IPS-20b (cell line): Measurements from ENCODE around the gene PAX2.

Experiments used
- H3K27ac ChIP-seq: one replicate; pipeline ENCODE4 v1.5.1; 2013; ENCODE audit warnings: low read length
- H3K27me3 ChIP-seq: 2 replicates; pipeline ENCODE4 v1.6.1; 2013; ENCODE audit warnings: mild to moderate bottlenecking, low read length, inconsistent platforms; ENCODE audit not compliant: insufficient read depth
- H3K36me3 ChIP-seq: 2 replicates; pipeline ENCODE4 v1.6.1; 2013; ENCODE audit warnings: low read depth, mild to moderate bottlenecking, inconsistent platforms, low read length, moderate library complexity; ENCODE audit not compliant: insufficient read depth
- H3K4me1 ChIP-seq: 2 replicates; pipeline ENCODE4 v1.6.1; 2013; ENCODE audit warnings: mild to moderate bottlenecking, control low read depth, inconsistent platforms, low read length, moderate library complexity; ENCODE audit not compliant: insufficient read depth
- H3K4me3 ChIP-seq: 2 replicates; pipeline ENCODE4 v1.5.1; 2013; ENCODE audit warnings: mild to moderate bottlenecking, low read length, inconsistent platforms
- H3K9ac ChIP-seq: 2 replicates; pipeline ENCODE4 v1.6.1; 2013; ENCODE audit warnings: low read depth, mild to moderate bottlenecking, inconsistent platforms, low read length, moderate library complexity
- H3K9me3 ChIP-seq: 2 replicates; pipeline ENCODE4 v1.6.1; 2013; ENCODE audit warnings: mild to moderate bottlenecking, low read depth, low read length, inconsistent platforms; ENCODE audit not compliant: insufficient read depth

The PAX2 gene

GRCh38 chr10:100727808-100728207, 17.6 kb upstream of the PAX2 start:
- H3K4me1 ChIP-seq, result no peaks in the 10 kb centered on the region
- no peak overlapping the region for H3K27ac ChIP-seq

GRCh38 chr10:100728928-100729861, 16.2 kb upstream of the PAX2 start:
- Histone ChIP-seq H3K9ac (no peak overlapping the region), H3K27me3 (peaks cover 100% of the 10 kb centered on the region), H3K4me3 (no peak overlapping the region), H3K9me3 (peaks cover 8% of the 10 kb centered on the region; the same call in 1 of the 2 replicates), H3K36me3 (no peaks in the 10 kb centered on the region), H3K4me1 (no peaks in the 10 kb centered on the region), H3K27ac (no peak overlapping the region)

More at GRCh38 chr10:100727808-100728207, 17.6 kb upstream of the PAX2 start:
- H3K9me3 ChIP-seq, result peaks cover 8% of the 10 kb centered on the region; the same call in 1 of the 2 replicates
- H3K4me3 ChIP-seq, result no peak overlapping the region
- no peaks in the 10 kb centered on the region for H3K36me3 ChIP-seq
- peaks cover 100% of the 10 kb centered on the region for H3K27me3 ChIP-seq
- H3K9ac ChIP-seq, result no peak overlapping the region

GRCh38 chr10:100729862-100730724, 15.3 kb upstream of the PAX2 start:
- Histone ChIP-seq H3K9me3 (peaks cover 8% of the 10 kb centered on the region; the same call in 1 of the 2 replicates), H3K4me3 (no peak overlapping the region), H3K4me1 (no peaks in the 10 kb centered on the region), H3K9ac (no peak overlapping the region), H3K36me3 (no peaks in the 10 kb centered on the region), H3K27me3 (peaks cover 100% of the 10 kb centered on the region), H3K27ac (no peak overlapping the region)

- no peaks in the 10 kb centered on the region for H3K4me1 ChIP-seq
- H3K9ac ChIP-seq, result no peak overlapping the region
- peaks cover 100% of the 10 kb centered on the region for H3K27me3 ChIP-seq
- no peak overlapping the region for H3K4me3 ChIP-seq
- peaks cover 8% of the 10 kb centered on the region; the same call in 1 of the 2 replicates for H3K9me3 ChIP-seq
- H3K27ac ChIP-seq, result no peak overlapping the region
- no peaks in the 10 kb centered on the region for H3K36me3 ChIP-seq
These were observed 14.5 kb upstream of the PAX2 start for GRCh38 chr10:100730725-100731406.

GRCh38 chr10:100731407-100732240, 13.8 kb upstream of the PAX2 start:
- no peak overlapping the region for H3K9ac ChIP-seq
- H3K27ac ChIP-seq, result no peak overlapping the region
- no peaks in the 10 kb centered on the region for H3K4me1 ChIP-seq
- no peaks in the 10 kb centered on the region for H3K36me3 ChIP-seq
- H3K27me3 ChIP-seq, result peaks cover 100% of the 10 kb centered on the region
- H3K4me3 ChIP-seq, result no peak overlapping the region
- peaks cover 10% of the 10 kb centered on the region; the same call in 1 of the 2 replicates for H3K9me3 ChIP-seq

- no peaks in the 10 kb centered on the region for H3K4me1 ChIP-seq
- H3K27me3 ChIP-seq, result peaks cover 100% of the 10 kb centered on the region
- H3K9ac ChIP-seq, result no peak overlapping the region
These were observed 13.2 kb upstream of the PAX2 start for GRCh38 chr10:100732241-100732596.

GRCh38 chr10:100733329-100733728, 12.1 kb upstream of the PAX2 start:
- Histone ChIP-seq H3K4me3 (no peak overlapping the region), H3K9ac (no peak overlapping the region), H3K27ac (no peak overlapping the region), H3K4me1 (peaks cover 4% of the 10 kb centered on the region; the same call in 1 of the 2 replicates), H3K9me3 (peaks cover 12% of the 10 kb centered on the region; the same call in 1 of the 2 replicates), H3K27me3 (peaks cover 100% of the 10 kb centered on the region), H3K36me3 (no peaks in the 10 kb centered on the region)

More at GRCh38 chr10:100732241-100732596, 13.2 kb upstream of the PAX2 start:
- Histone ChIP-seq H3K36me3 (no peaks in the 10 kb centered on the region), H3K9me3 (peaks cover 12% of the 10 kb centered on the region; the same call in 1 of the 2 replicates), H3K4me3 (no peak overlapping the region), H3K27ac (no peak overlapping the region)

- Histone ChIP-seq H3K9ac (no peak overlapping the region), H3K4me1 (peaks cover 4% of the 10 kb centered on the region; the same call in 1 of the 2 replicates), H3K27me3 (peaks cover 100% of the 10 kb centered on the region), H3K4me3 (no peak overlapping the region), H3K36me3 (no peaks in the 10 kb centered on the region), H3K27ac (no peak overlapping the region), H3K9me3 (peaks cover 12% of the 10 kb centered on the region; the same call in 1 of the 2 replicates)
These were observed 10.9 kb upstream of the PAX2 start for GRCh38 chr10:100734295-100735086.

GRCh38 chr10:100735087-100735336, 10.4 kb upstream of the PAX2 start:
- Histone ChIP-seq H3K27ac (no peak overlapping the region), H3K4me3 (no peak overlapping the region), H3K9ac (no peak overlapping the region), H3K36me3 (no peaks in the 10 kb centered on the region), H3K4me1 (peaks cover 4% of the 10 kb centered on the region; the same call in 1 of the 2 replicates), H3K27me3 (peaks cover 100% of the 10 kb centered on the region), H3K9me3 (peaks cover 12% of the 10 kb centered on the region; the same call in 1 of the 2 replicates)
